ENCODE results near the gene SLC16A5.
"Not testable (repeated sequence)": the region's sequence is repeated elsewhere in the genome, so short reads cannot be mapped to it uniquely, and the experiment has no call there.

The SLC16A5 gene

DNA sequence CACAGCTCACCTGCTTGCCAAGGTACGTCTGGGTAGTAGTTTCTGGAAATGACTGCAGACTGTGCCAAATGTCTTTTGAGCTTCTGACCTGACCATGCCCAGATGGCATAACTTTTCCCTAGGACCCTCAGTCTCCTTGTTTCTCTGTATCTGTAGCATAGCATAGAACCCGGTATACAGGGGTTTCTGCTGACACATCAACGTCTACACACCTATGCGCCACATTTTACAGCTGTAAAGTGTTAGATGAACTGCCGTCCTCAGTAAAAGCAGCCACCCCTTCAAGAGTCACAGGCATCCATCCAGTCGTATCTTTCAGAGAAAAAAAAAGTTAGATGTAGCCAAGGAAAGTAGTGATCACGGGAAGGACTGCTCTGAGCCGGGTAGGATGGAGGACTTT is 23.3 kb upstream of the SLC16A5 start:
- DNase-seq, result no peak

DNA sequence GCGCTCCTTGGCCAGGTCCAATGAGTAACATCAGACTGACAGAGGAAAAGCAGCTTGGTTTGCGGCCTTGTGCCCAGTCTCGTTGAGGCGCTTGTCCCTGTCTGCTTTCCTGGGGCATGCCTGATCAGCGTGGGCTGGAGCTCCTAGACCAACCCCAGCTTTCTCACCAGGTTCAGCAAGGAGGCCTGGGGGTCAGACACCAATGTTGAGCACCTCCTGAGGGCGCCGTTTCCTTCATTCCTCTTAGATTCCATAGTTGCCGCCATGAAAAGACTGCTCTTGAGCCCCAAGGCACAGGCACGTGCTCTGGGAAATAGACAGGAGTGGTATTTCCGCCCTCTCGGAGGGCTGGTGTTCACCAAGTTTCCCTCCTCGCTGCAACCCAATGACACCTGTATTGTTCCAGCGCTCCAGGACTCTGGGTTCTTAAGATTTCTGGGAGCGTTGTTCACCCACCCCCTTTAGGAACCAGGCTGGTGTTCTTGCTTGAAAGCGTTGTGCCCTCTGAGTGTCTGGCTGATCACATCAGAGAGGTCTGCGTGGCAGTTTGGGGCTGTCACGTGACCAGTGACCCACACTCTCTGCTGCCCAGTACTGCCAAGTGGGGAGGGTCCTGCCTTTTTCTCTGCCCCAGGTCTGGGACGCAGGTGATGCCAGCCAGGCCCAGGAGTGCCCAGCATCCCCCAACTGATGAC is 22.7 kb upstream of the SLC16A5 start:
- DNase-seq, result no peak

- no peak for DNase-seq
These were observed 22.1 kb upstream of the SLC16A5 start for GRCh38 chr17:75065562-75066151.

GRCh38 chr17:75067856-75068255 is 19.9 kb upstream of the SLC16A5 start:
- DNase-seq, result no peak

GRCh38 chr17:75068750-75069149 is 19.0 kb upstream of the SLC16A5 start:
- no peak for DNase-seq

DNA sequence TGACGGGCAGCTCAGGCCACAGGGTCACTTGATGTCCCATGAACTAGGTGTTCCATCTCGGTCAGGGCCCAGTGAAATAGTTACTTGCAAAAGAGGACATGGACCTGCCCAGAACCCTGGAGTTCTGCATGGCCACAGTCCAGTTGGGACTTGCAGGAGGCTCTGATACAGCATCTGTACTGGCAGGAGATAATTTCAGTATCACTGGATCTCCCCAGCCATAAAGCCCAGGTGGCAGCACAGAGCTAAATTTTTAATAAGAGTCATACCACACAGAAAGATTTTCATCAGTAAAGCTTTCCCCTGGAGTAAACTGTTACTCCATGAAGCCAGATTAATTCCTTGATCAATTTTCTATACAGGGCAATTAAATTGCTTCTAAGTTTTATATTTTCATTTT is 18.0 kb upstream of the SLC16A5 start:
- peak in 1 of 2 experiments; percentile 67 for DNase-seq

DNA sequence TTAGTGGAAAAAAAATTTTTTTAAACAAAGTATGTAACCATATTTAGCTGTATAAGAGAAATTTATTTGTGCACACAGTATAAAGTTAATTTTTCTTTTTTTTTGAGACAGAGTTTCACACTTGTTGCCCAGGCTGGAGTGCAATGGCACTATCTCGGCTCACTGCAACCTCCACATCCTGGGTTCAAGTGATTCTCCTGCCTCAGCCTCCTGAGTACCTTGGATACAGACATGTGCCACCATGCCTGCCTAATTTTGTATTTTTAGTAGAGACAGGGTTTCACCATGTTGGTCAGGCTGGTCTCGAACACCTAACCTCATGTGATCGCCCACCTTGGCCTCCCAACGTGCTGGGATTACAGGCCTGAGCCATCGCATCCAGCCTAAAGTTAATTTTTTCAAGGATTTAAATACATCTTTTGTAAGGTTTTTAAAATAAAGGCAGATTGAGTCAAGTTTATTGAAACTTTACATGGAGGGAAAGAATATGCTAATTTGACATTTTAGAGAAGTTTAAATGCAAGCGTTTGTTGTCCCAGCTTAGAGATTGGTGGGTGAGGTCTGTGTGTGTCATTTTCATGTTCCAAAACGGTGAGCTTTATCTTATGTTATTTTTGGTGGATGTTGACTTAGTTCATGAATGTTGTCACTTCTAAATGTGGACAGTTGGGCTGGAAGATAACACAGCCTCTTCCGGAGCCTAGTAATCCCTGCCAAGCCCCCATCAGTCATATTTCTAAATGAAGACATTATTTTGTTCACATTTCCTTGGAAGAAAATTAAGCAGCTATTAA is 16.1 kb upstream of the SLC16A5 start:
- not testable (repeated sequence) for DNase-seq

GRCh38 chr17:75072909-75073308 is 14.8 kb upstream of the SLC16A5 start:
- not testable (repeated sequence) for DNase-seq

- DNase-seq, result no peak
These were observed 14.1 kb upstream of the SLC16A5 start for GRCh38 chr17:75073618-75074047.

DNA sequence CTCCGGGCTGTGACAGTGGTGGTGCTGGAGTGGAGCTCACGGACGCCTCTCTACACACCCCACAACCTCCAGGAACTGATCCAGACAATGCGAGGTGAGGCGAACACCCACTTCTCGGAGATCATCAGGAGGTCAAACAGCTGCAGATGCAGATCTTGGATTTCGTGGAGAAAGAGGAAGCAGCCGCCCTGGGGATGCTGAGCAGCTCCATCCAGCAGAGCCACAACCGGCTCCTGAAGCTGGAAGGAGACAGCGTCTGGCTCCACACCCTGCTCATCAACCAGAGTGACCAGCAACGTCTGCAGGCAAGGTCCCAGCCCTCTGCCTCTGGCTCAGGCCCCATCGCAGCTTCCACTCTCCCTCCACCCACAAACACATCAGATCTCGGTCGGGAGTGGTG is 13.2 kb upstream of the SLC16A5 start:
- no peak for DNase-seq

- DNase-seq, result no peak
These were observed 12.0 kb upstream of the SLC16A5 start for GRCh38 chr17:75075597-75076336.

GRCh38 chr17:75077072-75077495 is 10.7 kb upstream of the SLC16A5 start:
- DNase-seq, result no peak

DNA sequence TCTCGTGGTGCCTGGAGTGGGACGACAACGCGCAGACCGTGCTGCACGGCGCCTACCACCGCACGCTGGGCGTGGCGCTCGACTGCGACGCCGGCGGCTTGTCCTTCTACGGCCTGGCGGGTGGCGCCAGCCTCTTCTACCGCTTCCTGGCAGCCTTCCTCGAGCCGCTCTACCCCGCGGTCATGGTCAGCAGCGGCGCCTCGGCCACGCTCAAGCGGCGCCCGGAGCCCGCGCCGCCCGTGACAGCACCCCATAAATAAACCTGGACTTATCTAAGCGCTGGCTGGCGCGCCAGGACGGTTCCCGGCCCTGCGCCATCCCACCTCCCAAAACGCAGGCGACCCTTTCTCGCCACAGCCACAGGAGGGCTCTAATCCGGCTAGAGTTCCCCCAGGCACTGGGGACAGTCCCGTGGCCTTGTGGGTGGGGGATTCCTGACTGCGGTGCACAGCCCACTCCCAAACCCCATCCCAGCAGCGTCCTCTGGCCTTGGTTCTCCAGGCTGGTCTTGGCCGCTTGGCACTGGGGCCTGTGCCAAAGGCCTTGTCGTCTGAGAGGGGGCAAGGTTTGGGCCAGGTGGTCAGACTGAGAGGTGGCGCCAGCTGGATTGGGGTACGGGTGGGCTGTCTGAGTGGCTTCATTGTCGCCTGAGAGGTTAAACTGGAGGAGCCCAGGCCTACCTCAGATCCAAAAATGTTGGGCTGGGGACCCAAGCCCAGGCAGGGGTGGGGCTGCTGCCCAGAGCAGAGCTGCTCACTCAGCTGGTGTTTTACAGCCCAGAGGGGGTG is 10.1 kb upstream of the SLC16A5 start:
- DNase-seq, result no peak

DNA sequence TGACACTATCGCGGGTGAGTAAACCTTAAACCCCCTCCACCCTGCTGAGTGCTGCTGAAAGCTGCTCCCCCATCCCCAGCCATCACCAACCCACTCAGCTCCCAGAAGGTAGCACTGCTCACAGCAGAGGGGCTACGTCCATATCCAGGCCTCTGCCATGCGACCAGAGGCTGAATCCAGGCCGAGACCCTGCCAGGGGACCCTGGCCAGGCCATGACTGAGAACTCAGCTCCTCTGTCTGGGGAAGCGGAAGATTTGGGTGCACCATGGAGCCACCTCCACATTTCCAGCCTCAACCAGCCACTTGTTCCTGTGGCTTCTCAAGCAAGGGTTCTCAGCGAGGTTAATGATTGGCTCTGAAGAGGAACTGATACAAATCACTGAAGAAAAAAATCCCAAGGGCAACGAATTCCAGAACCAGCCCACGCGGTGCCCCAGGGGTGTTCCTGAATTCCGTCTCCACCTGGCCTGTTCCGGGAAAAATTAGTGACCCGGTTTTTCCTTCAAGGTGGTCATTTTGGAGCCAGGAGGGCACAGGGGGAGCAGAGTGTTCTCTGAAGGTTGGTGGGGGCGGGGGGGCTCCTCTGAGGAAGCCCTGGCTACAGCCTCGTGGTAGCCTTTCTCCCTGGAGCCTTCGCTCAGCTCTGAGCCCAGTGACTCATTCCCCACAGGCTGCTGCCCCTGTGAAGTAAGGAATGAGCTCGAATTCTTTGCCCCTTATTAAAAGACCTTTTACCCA is 9.3 kb upstream of the SLC16A5 start:
- no peak for DNase-seq

- no peak for DNase-seq
These were observed 8.8 kb upstream of the SLC16A5 start for GRCh38 chr17:75079023-75079373.

- peak in 1 of 2 experiments; percentile 64 for DNase-seq
These were observed 5.9 kb upstream of the SLC16A5 start for GRCh38 chr17:75081611-75082540.

DNA sequence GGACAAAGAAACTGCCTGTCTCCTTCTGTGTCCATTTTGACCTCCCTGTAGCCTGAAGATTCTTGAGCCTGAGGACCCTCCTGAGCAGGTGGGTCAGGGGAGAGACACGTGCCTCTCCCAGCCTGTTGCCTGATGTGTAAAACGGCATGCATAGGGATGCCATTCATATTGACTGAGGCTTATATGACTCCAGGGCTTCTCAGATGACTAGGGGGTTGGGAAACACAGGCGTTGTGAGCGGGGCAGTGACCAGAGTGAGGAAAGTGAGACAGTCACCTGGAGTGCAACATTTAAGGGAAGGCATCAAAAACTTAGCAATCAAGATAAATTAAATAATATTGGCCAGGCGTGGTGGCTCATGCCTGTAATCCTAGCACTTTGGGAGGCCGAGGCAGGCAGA is 5.1 kb upstream of the SLC16A5 start:
- no peak for DNase-seq

DNA sequence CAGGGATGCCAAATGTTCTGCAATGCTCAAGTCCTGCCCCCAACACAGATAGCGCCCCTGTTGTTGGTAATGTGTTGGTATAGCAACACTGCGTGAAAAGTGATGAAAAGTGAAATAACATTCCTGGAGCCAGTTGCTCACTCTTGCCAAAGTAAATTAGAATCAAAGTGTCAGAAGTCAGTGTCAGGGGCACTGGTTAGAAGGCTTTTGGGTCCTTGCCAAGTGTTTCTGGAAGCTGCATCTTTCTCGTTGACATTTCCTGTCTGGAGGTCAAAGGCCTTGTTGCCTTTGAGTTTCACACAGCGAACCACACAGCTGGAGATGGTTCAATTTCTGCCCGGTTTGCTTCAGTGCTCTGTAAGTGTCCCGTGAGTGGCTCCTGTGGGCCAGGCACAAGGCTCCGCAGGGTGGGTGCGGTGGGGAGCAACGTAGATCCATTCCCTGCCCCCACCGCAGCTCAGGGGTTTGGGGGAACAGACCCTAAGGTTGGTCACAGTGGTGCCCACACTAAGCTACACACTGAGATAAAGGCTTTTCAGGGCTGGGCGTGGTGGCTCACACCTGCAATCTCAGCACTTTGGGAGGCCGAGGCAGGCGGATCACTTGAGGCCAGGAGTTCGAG is 3.6 kb upstream of the SLC16A5 start:
- DNase-seq, result no peak

DNA sequence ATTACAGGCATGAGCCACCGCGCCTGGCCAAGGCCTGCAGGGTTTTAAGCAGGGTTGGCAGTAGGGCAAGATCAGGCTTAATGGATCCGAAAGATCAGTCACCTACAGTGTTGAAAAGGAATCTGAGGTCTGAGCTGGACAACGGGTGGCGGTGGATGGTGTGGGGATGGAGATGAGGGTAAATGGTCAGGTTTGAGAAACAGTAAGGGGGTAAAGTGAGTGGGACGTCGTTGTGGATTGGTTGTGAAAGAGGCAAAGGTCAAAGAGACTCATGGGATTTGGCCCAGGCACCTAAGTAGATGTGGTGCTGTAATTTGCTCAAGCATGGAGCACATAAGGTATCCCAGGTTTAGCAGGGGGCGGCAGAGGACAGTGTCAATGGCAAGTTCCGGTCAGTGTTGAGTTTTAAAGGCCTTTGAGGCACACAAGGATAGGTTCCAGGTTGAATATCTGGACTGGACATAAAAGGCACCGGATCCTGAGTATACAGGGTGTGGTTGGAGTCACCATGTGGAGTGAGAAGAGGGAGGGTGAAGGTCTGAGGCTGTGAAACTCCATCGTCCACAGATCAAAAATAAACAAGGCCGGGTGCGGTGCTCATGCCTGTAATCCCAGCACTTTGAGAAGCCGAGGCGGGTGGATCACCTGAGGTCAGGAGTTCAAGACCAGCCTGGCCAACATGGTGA is 1.1 kb upstream of the SLC16A5 start:
- no peak for DNase-seq

- no peak for DNase-seq
These were observed 584 bp upstream of the SLC16A5 start for GRCh38 chr17:75087182-75087557.
